BJ (cell line): ENCODE results near the gene MIPOL1. TPM values are rescaled to one million over a fixed set of nuclear protein-coding genes. Genes with fewer than 3 reads are reported as not detected.

Experiments used
- CTCF ChIA-PET: fragments of 350-600 bp; formaldehyde crosslinking; extraction: SDS; loops from one replicate; lab custom pipeline; 2021; ENCODE audit warnings: antibody characterized with exemption, inconsistent platforms; lab: Yijun Ruan, JAX
- POLR2A ChIA-PET: fragments of 300-600 bp; sonication (Branson Sonifier 250); formaldehyde crosslinking; extraction: SDS; loops from one replicate; lab custom pipeline; 2021; ENCODE audit warnings: antibody characterized with exemption; lab: Charles Lee
- DNase-seq: peaks from one replicate; pipeline ENCODE4 v3.0.0-alpha.2; 2011; ENCODE audit warnings: low read depth
- H3K27me3 ChIP-seq: 2 replicates; pipeline ENCODE4 v1.6.0; 2011; ENCODE audit warnings: low read length; ENCODE audit not compliant: control insufficient read depth, insufficient read depth
- H3K36me3 ChIP-seq: 2 replicates; pipeline ENCODE4 v1.5.1; 2011; ENCODE audit warnings: low read length; ENCODE audit not compliant: control insufficient read depth, insufficient read depth
- H3K4me3 ChIP-seq: 2 replicates; pipeline ENCODE4 v1.5.1; 2011; ENCODE audit warnings: low read depth, mild to moderate bottlenecking, control low read depth, low read length
- CTCF ChIP-seq: IDR thresholded peaks from 2 replicates; pipeline ENCODE4 v1.5.1; 2011; ENCODE audit warnings: low read depth, mild to moderate bottlenecking, control low read depth, inconsistent platforms, low read length, moderate library complexity; ENCODE audit not compliant: insufficient read depth
- polyA plus RNA-seq: library from polyadenylated mRNA; depleted of rRNA; stranded (reverse); fragments of >200 nt; gene quantifications from 2 replicates; pipeline ENCODE4 v1.2.3, GENCODE V29; 2011

The MIPOL1 gene
- polyA plus RNA-seq, 1 experiment, result 1.1 TPM

GRCh38 chr14:37397941-37398215 is 200.1 kb downstream of the MIPOL1 start:
- DNase-seq, result no peak
- Histone ChIP-seq H3K36me3 (no peaks in the 10 kb centered on the region), H3K4me3 (no peak overlapping the region), H3K27me3 (no peaks in the 10 kb centered on the region)
- ChIA-PET POLR2A (no interaction called here), CTCF (no interaction called here)
- TF ChIP-seq CTCF, result no peak

- no peak overlapping the region for H3K4me3 ChIP-seq
- CTCF ChIA-PET, result no interaction called here
- no peak for DNase-seq
- POLR2A ChIA-PET, result no interaction called here
- no peaks in the 10 kb centered on the region for H3K36me3 ChIP-seq
- no peak for TF ChIP-seq CTCF
- no peaks in the 10 kb centered on the region for H3K27me3 ChIP-seq
Observed at GRCh38 chr14:37399517-37399916, 201.8 kb downstream of the MIPOL1 start.

- CTCF ChIA-PET, result no interaction called here
- no peaks in the 10 kb centered on the region for H3K27me3 ChIP-seq
- no peaks in the 10 kb centered on the region for H3K36me3 ChIP-seq
- no peak for TF ChIP-seq CTCF
- DNase-seq, result no peak
- no peak overlapping the region for H3K4me3 ChIP-seq
- POLR2A ChIA-PET, result no interaction called here
Observed at GRCh38 chr14:37401093-37401492, 203.4 kb downstream of the MIPOL1 start.

- ChIA-PET POLR2A (no interaction called here), CTCF (interaction anchor here (0.7 kb wide), 1 partner anchor 42 kb away, joined by 3 read pairs; no protein-coding TSS in a partner anchor)
- TF ChIP-seq CTCF, result no peak
- DNase-seq, result no peak
- Histone ChIP-seq H3K27me3 (no peaks in the 10 kb centered on the region), H3K36me3 (no peaks in the 10 kb centered on the region), H3K4me3 (no peak overlapping the region)
Observed at GRCh38 chr14:37403626-37404025, 205.9 kb downstream of the MIPOL1 start.

- CTCF ChIA-PET, result no interaction called here
- H3K4me3 ChIP-seq, result no peak overlapping the region
- no peak for DNase-seq
- POLR2A ChIA-PET, result no interaction called here
- TF ChIP-seq CTCF, result no peak
- no peaks in the 10 kb centered on the region for H3K36me3 ChIP-seq
- no peaks in the 10 kb centered on the region for H3K27me3 ChIP-seq
Observed at GRCh38 chr14:37406095-37406494, 208.4 kb downstream of the MIPOL1 start.
